Keratinocyte (primary cell): ENCODE measurements around the gene PADI1.

Source experiments
- EZH2 ChIP-seq: IDR thresholded peaks from one replicate; pipeline ENCODE4 v1.6.1; 2012; ENCODE audit warnings: inconsistent platforms, mild to moderate bottlenecking, low read length, moderate library complexity
- TF ChIP-seq, protein P1 (sequence below), 3 experiments: IDR thresholded peaks in 1 of 3; conservative IDR thresholded peaks in 1 of 3; optimal IDR thresholded peaks in 1 of 3; 2 replicates in 2 of 3; 3 replicates in 1 of 3; pipeline versions ENCODE3 to v1.5.1; 2011; ENCODE audit warnings: low read length in 3 of 3, mild to moderate bottlenecking in 3 of 3, moderate library complexity in 2 of 3, control low read depth in 1 of 3, inconsistent platforms in 1 of 3; ENCODE audit not compliant: insufficient read depth in 2 of 3; ENCODE audit errors: extremely low read depth in 1 of 3

DNA sequence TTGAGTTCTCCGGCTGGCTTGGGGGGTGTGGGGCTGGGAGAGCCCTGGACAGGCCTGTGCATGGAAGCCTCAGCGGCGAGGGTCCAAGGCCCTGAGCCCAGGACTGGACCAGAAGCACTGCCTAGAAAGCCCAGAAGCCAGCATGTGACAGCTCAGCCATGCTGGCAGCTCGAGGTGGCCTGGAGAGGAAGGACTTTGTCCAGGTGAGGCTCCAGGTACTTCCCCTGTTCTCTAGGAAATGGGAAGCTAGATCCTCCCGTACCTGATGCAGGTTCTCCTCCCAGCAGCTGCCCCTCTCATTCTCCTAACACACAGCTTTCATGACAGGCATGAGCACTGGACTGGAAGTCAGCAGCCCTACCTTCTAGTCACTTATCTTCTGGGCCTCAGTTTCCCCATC is 50.4 kb downstream of the PADI1 start:
- TF ChIP-seq, protein P1, sequence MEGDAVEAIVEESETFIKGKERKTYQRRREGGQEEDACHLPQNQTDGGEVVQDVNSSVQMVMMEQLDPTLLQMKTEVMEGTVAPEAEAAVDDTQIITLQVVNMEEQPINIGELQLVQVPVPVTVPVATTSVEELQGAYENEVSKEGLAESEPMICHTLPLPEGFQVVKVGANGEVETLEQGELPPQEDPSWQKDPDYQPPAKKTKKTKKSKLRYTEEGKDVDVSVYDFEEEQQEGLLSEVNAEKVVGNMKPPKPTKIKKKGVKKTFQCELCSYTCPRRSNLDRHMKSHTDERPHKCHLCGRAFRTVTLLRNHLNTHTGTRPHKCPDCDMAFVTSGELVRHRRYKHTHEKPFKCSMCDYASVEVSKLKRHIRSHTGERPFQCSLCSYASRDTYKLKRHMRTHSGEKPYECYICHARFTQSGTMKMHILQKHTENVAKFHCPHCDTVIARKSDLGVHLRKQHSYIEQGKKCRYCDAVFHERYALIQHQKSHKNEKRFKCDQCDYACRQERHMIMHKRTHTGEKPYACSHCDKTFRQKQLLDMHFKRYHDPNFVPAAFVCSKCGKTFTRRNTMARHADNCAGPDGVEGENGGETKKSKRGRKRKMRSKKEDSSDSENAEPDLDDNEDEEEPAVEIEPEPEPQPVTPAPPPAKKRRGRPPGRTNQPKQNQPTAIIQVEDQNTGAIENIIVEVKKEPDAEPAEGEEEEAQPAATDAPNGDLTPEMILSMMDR (optimal IDR thresholded peaks at IDR 0.05 in 1 of 3, IDR thresholded peaks at IDR 0.05 in 1 of 3, conservative IDR thresholded peaks at IDR 0.05 in 1 of 3; ENCODE audit: extremely low read depth in 1 of 3, insufficient read depth in 2 of 3, low read length in 3 of 3) = no peak
- no peak for TF ChIP-seq EZH2
